ENCODE data around the gene LDLRAP1. TPM values are rescaled to one million over a fixed set of nuclear protein-coding genes. Genes with fewer than 3 reads are reported as not detected.

Gene LDLRAP1
- total and polyA plus RNA-seq, 4 donors, result 17.5 to 34.7 (median 29.8) TPM

GRCh38 chr1:25567710-25568089 lies 24.3 kb downstream of the LDLRAP1 start:
- no peak for DNase-seq
- peaks cover 0 to 2% of the 10 kb centered on the region in 2 donors for H3K36me3 ChIP-seq (ENCODE audit: control insufficient read depth in 1 of 2, insufficient read depth in 2 of 2, low read length in 1 of 2)
- 76 to 77% methylated on average over 10 of the region's 10 CpGs for whole genome bisulfite sequencing, 2 donors
- intact Hi-C loops (cut with DNase I), result loop anchor here in 1 of 2 donors (2.0 kb wide), 1 partner anchor 23 kb away; no protein-coding TSS in a partner anchor
- ATAC-seq (ENCODE audit: low FRiP score), result no peak
- H3K27ac ChIP-seq (ENCODE audit: low read depth in 1 of 2, low read length in 2 of 2), result peak overlapping the region; percentile 24 to 87
- no peaks in the 10 kb centered on the region for H3K9me3 ChIP-seq (ENCODE audit: control insufficient read depth, low read length)
- H3K27me3 ChIP-seq (ENCODE audit: control insufficient read depth in 1 of 2, insufficient read depth in 2 of 2, low read length in 1 of 2), result no peaks in the 10 kb centered on the region
- no peaks in the 10 kb centered on the region for H3K4me1 ChIP-seq (ENCODE audit: control insufficient read depth in 1 of 2, insufficient read depth in 2 of 2, low read length in 2 of 2)
- H3K4me3 ChIP-seq (ENCODE audit: low read length in 2 of 2), result no peak overlapping the region

DNA sequence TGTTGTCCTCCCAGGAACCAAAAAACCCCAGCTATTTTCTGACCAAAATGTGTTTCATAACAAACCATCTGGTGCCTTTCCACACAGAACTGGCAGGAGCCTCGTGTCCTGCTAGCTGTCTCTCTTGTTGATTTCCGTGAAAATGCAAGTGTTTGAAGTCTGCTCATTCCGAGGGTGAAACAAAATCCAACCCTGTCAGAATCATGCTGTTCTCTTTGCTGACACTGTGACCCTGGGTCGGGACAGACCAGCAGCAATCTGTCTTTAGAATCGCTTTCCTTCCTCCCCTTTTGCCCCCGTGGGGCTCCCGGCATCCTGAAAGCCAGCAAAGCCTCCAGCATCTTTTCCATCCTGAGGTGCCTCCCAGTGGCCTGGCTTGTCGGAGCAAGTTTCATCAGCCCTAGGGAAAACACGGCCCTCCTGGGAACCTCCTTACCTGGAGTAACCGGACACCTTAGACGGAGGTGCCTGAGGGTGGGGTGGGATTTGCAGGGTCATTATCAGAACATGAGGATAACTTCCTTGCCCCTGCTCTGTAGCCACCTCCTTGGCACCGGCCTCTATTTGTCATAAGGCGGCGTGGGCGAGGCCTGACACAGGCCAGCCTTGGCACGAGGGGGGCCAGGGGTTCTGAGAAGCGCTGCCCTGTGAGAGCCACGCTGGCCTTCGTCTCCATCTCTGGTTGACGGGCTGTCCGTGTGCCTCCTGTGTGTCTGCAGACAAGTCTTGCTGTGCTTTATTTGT lies 24.9 kb downstream of the LDLRAP1 start:
- intact Hi-C loops (cut with DNase I), result no loop called here

GRCh38 chr1:25568834-25569596 lies 25.6 kb downstream of the LDLRAP1 start:
- Histone ChIP-seq H3K36me3 (ENCODE audit: control insufficient read depth in 1 of 2, insufficient read depth in 2 of 2, low read length in 1 of 2) (no peaks in the 10 kb centered on the region), H3K9me3 (ENCODE audit: control insufficient read depth, low read length) (no peaks in the 10 kb centered on the region), H3K4me3 (ENCODE audit: low read length in 2 of 2) (no peak overlapping the region), H3K4me1 (ENCODE audit: control insufficient read depth in 1 of 2, insufficient read depth in 2 of 2, low read length in 2 of 2) (peaks cover 0 to 1% of the 10 kb centered on the region in 2 donors), H3K27me3 (ENCODE audit: control insufficient read depth in 1 of 2, insufficient read depth in 2 of 2, low read length in 1 of 2) (no peaks in the 10 kb centered on the region), H3K27ac (ENCODE audit: low read depth in 1 of 2, low read length in 2 of 2) (peak overlapping the region in 1 of 2 donors; percentile 87)
- ATAC-seq (ENCODE audit: low FRiP score) (peak; percentile 20), DNase-seq (peak in 1 of 2 donors; percentile 86)
- intact Hi-C loops (cut with DNase I), result no loop called here
- 69 to 75% methylated on average over 21 of the region's 21 CpGs for WGBS, 2 donors

More for the DNA sequence above, 24.9 kb downstream of the LDLRAP1 start:
- 31 to 40% methylated on average over 20 to 21 of the region's 21 CpGs for WGBS, 2 donors
- H3K27ac ChIP-seq (ENCODE audit: low read depth in 1 of 2, low read length in 2 of 2), result peak overlapping the region in 1 of 2 donors; percentile 87
- no peak overlapping the region for H3K4me3 ChIP-seq (ENCODE audit: low read length in 2 of 2)
- no peak for ATAC-seq (ENCODE audit: low FRiP score)
- H3K27me3 ChIP-seq (ENCODE audit: control insufficient read depth in 1 of 2, insufficient read depth in 2 of 2, low read length in 1 of 2), result no peaks in the 10 kb centered on the region
- H3K9me3 ChIP-seq (ENCODE audit: control insufficient read depth, low read length), result no peaks in the 10 kb centered on the region
- DNase-seq, result peak in 1 of 2 donors; percentile 88
- H3K36me3 ChIP-seq (ENCODE audit: control insufficient read depth in 1 of 2, insufficient read depth in 2 of 2, low read length in 1 of 2), result peaks cover 0 to 2% of the 10 kb centered on the region in 2 donors
- peaks cover 0 to 1% of the 10 kb centered on the region in 2 donors for H3K4me1 ChIP-seq (ENCODE audit: control insufficient read depth in 1 of 2, insufficient read depth in 2 of 2, low read length in 2 of 2)

DNA sequence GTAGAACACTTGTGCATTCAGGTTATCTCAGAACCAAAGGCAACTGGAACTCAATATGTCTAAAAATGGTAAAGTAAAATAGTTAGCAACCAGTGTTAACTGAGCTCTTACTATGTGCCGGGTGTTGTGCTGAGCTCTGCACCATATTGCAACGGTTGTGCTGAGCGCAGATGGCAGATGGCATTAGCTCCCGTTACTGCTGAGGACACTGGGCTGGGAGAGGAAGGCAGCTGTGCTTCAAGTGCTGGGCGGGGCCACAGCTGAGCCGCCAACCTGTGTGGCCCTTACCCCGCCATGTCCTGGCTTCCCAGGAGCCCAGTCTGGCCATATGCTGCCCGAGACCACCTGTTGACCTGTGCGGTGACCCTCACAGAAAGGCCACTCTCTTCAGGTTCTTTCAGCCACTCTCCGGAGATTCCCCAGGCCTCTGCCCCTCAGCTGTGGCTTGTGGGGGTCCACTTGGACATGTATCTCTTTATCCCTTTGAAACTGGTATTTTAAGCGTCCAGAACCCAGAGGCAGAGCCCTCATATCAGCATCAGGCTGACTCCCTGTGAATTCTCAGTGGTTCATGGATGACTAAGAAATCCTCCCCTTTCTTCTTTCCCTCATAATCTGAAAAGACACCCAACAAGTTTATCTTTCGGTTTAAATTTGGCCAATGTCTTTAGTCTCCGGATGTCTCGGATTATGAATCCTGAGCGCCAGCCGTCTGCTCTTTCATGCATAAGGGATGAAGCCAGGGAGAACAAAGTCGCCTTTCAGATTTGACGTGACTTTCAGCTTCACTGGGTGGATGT lies 26.4 kb downstream of the LDLRAP1 start:
- intact Hi-C loops (cut with DNase I), result no loop called here
- ATAC-seq (ENCODE audit: low FRiP score), result no peak
- H3K36me3 ChIP-seq (ENCODE audit: control insufficient read depth in 1 of 2, insufficient read depth in 2 of 2, low read length in 1 of 2), result no peaks in the 10 kb centered on the region
- H3K27me3 ChIP-seq (ENCODE audit: control insufficient read depth in 1 of 2, insufficient read depth in 2 of 2, low read length in 1 of 2), result no peaks in the 10 kb centered on the region
- H3K9me3 ChIP-seq (ENCODE audit: control insufficient read depth, low read length), result no peaks in the 10 kb centered on the region
- H3K4me1 ChIP-seq (ENCODE audit: control insufficient read depth in 1 of 2, insufficient read depth in 2 of 2, low read length in 2 of 2), result peaks cover 0 to 1% of the 10 kb centered on the region in 2 donors
- WGBS, 2 donors, result 89 to 90% methylated on average over 18 of the region's 18 CpGs
- no peak for DNase-seq
- peak overlapping the region in 1 of 2 donors; percentile 54 for H3K27ac ChIP-seq (ENCODE audit: low read depth in 1 of 2, low read length in 2 of 2)
- H3K4me3 ChIP-seq (ENCODE audit: low read length in 2 of 2), result no peak overlapping the region

- Histone ChIP-seq H3K4me1 (ENCODE audit: control insufficient read depth in 1 of 2, insufficient read depth in 2 of 2, low read length in 2 of 2) (peaks cover 0 to 1% of the 10 kb centered on the region in 2 donors), H3K9me3 (ENCODE audit: control insufficient read depth, low read length) (no peaks in the 10 kb centered on the region), H3K36me3 (ENCODE audit: control insufficient read depth in 1 of 2, insufficient read depth in 2 of 2, low read length in 1 of 2) (no peaks in the 10 kb centered on the region), H3K27me3 (ENCODE audit: control insufficient read depth in 1 of 2, insufficient read depth in 2 of 2, low read length in 1 of 2) (no peaks in the 10 kb centered on the region), H3K4me3 (ENCODE audit: low read length in 2 of 2) (no peak overlapping the region), H3K27ac (ENCODE audit: low read depth in 1 of 2, low read length in 2 of 2) (no peak overlapping the region)
- 88 to 89% methylated on average over 12 of the region's 12 CpGs for WGBS, 2 donors
- intact Hi-C loops (cut with DNase I), result no loop called here
- ATAC-seq (ENCODE audit: low FRiP score) (no peak), DNase-seq (no peak)
Measured at GRCh38 chr1:25570798-25571521, 27.6 kb downstream of the LDLRAP1 start.

DNA sequence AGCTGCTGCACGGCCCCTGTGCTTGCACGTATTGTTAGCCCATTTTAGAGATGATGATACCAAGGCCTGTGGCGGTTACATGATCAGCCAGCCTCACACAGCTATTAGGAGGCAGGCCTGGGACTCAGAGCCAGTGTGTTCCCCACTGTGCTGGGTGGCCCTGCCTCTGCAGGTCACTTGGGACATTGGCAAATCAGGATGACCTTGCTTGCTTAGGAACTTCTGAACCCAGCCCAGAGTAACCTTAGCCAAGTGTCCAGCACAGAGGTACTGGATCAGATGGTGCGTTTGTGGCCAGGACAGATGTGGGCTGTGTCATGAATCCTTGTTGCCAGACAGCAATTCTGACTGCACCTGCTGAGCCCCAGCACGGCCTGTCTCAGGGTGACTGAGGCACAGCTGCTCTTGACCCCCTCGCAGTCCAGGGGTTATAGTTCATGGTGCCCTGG lies 28.1 kb downstream of the LDLRAP1 start:
- no peak overlapping the region for H3K27ac ChIP-seq (ENCODE audit: low read depth in 1 of 2, low read length in 2 of 2)
- no peak overlapping the region for H3K4me3 ChIP-seq (ENCODE audit: low read length in 2 of 2)
- H3K9me3 ChIP-seq (ENCODE audit: control insufficient read depth, low read length), result no peaks in the 10 kb centered on the region
- DNase-seq (no peak), ATAC-seq (ENCODE audit: low FRiP score) (no peak)
- 85 to 94% methylated on average over 6 of the region's 6 CpGs for WGBS, 2 donors
- H3K36me3 ChIP-seq (ENCODE audit: control insufficient read depth in 1 of 2, insufficient read depth in 2 of 2, low read length in 1 of 2), result no peaks in the 10 kb centered on the region
- H3K4me1 ChIP-seq (ENCODE audit: control insufficient read depth in 1 of 2, insufficient read depth in 2 of 2, low read length in 2 of 2), result peaks cover 0 to 1% of the 10 kb centered on the region in 2 donors
- intact Hi-C loops (cut with DNase I), result no loop called here
- H3K27me3 ChIP-seq (ENCODE audit: control insufficient read depth in 1 of 2, insufficient read depth in 2 of 2, low read length in 1 of 2), result no peaks in the 10 kb centered on the region

- Histone ChIP-seq H3K4me1 (ENCODE audit: control insufficient read depth in 1 of 2, insufficient read depth in 2 of 2, low read length in 2 of 2) (peaks cover 0 to 1% of the 10 kb centered on the region in 2 donors), H3K27ac (ENCODE audit: low read depth in 1 of 2, low read length in 2 of 2) (no peak overlapping the region), H3K36me3 (ENCODE audit: control insufficient read depth in 1 of 2, insufficient read depth in 2 of 2, low read length in 1 of 2) (no peaks in the 10 kb centered on the region), H3K9me3 (ENCODE audit: control insufficient read depth, low read length) (no peaks in the 10 kb centered on the region), H3K27me3 (ENCODE audit: control insufficient read depth in 1 of 2, insufficient read depth in 2 of 2, low read length in 1 of 2) (no peaks in the 10 kb centered on the region), H3K4me3 (ENCODE audit: low read length in 2 of 2) (no peak overlapping the region)
- DNase-seq (no peak), ATAC-seq (ENCODE audit: low FRiP score) (no peak)
- intact Hi-C loops (cut with DNase I), result no loop called here
- 61 to 69% methylated on average over 5 of the region's 5 CpGs for WGBS, 2 donors
Measured at GRCh38 chr1:25572107-25572506, 28.7 kb downstream of the LDLRAP1 start.

Measured in aorta (tissue), 5 donors.